Amniotic epithelial cell (primary cell): ENCODE data around the gene MYT1.

Experiments used
- DNase-seq: peaks from one replicate; pipeline ENCODE4 v3.0.0-alpha.2; 2010; ENCODE audit warnings: low read depth

MYT1 gene

GRCh38 chr20:64155258-64156135, 8.8 kb upstream of the MYT1 start:
- no peak for DNase-seq

GRCh38 chr20:64156136-64156885, 7.9 kb upstream of the MYT1 start:
- DNase-seq = no peak

DNA sequence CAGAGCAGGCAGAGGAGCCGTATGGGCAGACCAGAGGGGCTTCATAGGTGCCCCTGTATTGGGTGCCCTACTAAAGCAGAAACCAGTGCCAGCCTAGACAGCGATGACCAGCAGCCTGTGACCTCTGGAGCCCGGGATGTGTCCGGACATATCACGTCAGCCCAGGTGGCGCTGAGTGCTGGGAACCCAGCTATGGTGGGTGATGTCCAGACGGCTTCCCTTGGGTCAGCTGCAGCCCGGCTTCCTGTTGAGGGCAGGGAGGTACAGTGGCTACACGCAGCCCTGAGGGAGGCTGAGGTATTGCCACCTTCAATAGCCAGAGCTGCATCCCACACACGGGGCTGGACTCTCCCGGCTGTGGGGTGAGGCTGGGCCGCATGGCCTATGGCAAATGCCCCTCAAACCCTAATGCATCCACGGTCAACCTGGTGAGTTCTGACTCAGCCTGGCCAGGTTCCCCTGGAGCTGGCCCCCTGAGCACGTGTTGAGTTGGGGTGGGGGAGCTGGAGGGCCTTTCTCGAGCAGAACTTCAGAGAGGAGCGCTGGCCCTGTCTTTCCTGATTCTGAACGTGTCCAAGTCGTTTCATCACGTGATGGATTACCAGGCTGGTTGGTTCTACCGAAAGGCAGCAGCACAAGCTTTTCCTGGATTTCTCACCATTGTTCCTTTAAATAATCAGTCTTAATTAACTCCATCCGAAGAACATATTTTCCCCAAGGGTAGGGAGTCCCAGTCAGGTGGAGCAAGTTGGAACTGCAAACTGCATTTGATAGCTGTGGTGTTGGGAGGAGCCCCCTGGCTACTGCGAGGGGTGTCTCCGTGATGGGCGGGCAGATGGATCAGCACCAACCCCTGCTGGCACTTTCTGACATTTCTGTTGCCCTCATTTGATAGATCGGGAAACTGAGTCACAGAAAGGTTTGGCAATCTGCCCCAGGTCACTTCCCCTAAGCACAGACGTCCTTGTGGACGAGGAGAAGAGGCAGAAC, 7.1 kb upstream of the MYT1 start:
- DNase-seq = no peak

- no peak for DNase-seq
Measured at GRCh38 chr20:64157878-64158277, 6.4 kb upstream of the MYT1 start.

GRCh38 chr20:64158346-64159285, 5.6 kb upstream of the MYT1 start:
- no peak for DNase-seq

GRCh38 chr20:64159286-64159680, 5.0 kb upstream of the MYT1 start:
- DNase-seq = no peak

- DNase-seq = no peak
Measured at GRCh38 chr20:64159711-64160110, 4.5 kb upstream of the MYT1 start.

GRCh38 chr20:64160118-64160517, 4.1 kb upstream of the MYT1 start:
- DNase-seq = no peak

- no peak for DNase-seq
Measured at GRCh38 chr20:64160526-64161355, 3.5 kb upstream of the MYT1 start.

DNA sequence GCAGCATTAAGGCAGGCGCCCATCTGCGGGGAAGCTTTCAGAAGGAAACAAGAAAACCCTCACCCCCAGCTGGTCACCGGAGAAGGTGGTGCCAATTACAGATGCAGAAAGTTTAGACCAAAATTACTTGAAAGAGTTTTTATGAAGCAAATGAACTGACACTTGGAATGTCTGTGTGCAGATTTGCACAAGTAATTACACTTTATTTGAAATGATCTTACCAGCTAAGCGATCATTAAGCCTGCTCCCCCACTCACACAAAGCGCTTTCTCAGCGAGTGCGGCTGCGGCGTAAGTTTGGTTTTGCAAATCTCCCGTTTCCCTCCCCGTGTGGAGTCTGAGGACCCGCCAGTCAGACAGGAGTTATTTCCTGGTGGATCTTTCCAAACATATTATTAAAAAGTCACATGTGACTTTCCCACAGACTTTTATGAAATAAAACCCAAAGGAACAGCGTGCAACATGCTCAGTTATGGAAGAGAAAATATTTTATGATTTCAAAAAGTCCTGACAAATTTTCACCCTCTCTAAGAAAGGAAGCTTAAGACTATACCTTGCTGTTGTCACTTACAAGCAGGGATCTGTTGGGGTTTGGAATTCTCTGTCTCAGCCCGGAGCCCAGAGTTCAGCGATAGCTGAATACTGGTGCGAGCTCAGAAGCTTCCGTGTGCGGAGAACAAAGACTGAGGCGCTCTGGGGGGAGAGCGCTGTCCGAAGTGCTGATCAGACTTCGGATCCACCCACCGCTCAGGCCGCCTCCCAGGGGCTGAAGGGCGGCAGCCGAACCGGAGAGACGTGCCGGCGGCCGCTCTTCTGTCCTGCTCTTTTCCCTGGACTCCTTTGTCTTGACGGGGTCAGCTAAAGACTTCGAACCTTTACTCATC, 2.7 kb upstream of the MYT1 start:
- peak; percentile 38 for DNase-seq

GRCh38 chr20:64162239-64162910, 1.9 kb upstream of the MYT1 start:
- DNase-seq = no peak

GRCh38 chr20:64163776-64164122, 503 bp upstream of the MYT1 start:
- no peak for DNase-seq

GRCh38 chr20:64165866-64166600, 1.8 kb downstream of the MYT1 start:
- no peak for DNase-seq

GRCh38 chr20:64166721-64167615, 2.7 kb downstream of the MYT1 start:
- DNase-seq = peak; percentile 9

DNA sequence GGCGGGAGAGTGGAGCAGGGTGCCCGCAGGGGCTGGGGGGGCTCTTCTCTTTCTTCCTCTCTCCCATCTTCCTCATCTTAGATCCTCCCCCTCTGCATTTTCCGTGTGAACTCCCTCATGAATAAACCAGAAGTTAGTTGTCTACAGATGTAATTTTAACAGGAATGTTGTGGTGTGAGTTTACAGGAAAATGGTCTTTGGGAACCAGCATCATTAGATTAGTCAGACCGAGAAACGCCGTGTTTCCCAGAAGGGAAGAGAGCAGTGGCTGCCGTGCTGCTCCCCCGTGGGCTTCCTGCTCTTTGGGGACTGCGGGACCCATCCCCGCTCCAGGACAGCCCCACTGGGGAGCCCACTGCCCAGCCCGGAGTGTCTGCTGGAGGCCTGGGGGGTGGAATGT, 3.4 kb downstream of the MYT1 start:
- peak; percentile 11 for DNase-seq

- no peak for DNase-seq
Measured at GRCh38 chr20:64168381-64169090, 4.3 kb downstream of the MYT1 start.
